ENCODE data around the gene CTBP2. TPM values are rescaled to one million over a fixed set of nuclear protein-coding genes. Genes with fewer than 3 reads are reported as not detected.

Gene CTBP2
- total RNA-seq, 3 donors from 2014 or later (not counting 1 experiment from before 2014, with no cell fraction given), result 120 to 179 (median 124) TPM

DNA sequence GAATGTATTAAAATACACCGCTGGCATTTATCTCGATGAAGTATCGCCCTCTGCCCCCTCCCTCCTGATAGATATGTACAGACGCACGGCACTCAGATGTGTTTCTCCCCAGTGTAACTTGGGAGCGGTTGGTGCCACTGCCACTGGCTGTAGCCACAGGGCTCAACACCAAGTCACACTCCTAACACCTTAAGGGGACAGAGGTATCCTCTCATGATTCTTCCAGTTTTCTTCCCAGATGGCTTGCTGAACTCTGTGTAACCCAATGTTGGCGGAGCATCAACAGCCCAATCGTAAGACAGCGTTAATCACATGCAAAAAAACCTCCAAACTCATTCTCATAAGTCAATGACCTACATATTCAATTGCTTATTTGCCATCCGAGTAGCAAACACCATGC lies 35.5 kb downstream of the CTBP2 start:
- peak in 1 of 3 donors; percentile 34 for ATAC-seq
- no peaks in the 10 kb centered on the region for H3K27me3 Mint-ChIP-seq (ENCODE audit: low read depth in 2 of 2)
- H3K4me1 Mint-ChIP-seq, result peaks cover 97% of the 10 kb centered on the region in 2 donors
- 78% methylated on average over 10 of the region's 10 CpGs for WGBS (ENCODE audit: insufficient coverage)
- Histone ChIP-seq H3K9me3 (ENCODE audit: control insufficient read depth, insufficient read depth, low read length) (no peaks in the 10 kb centered on the region), H3K4me1 (ENCODE audit: control insufficient read depth, insufficient read depth, low read length) (peaks cover 76% of the 10 kb centered on the region), H3K36me3 (ENCODE audit: control insufficient read depth, insufficient read depth, low read length) (no peaks in the 10 kb centered on the region), H3K27me3 (ENCODE audit: control insufficient read depth, insufficient read depth, low read length) (no peaks in the 10 kb centered on the region), H3K27ac (ENCODE audit: low read length) (no peak overlapping the region), H3K4me3 (ENCODE audit: low read length) (no peak overlapping the region)
- no peaks in the 10 kb centered on the region for H3K9me3 Mint-ChIP-seq
- no peaks in the 10 kb centered on the region for H3K36me3 Mint-ChIP-seq
- TF ChIP-seq, protein P1, sequence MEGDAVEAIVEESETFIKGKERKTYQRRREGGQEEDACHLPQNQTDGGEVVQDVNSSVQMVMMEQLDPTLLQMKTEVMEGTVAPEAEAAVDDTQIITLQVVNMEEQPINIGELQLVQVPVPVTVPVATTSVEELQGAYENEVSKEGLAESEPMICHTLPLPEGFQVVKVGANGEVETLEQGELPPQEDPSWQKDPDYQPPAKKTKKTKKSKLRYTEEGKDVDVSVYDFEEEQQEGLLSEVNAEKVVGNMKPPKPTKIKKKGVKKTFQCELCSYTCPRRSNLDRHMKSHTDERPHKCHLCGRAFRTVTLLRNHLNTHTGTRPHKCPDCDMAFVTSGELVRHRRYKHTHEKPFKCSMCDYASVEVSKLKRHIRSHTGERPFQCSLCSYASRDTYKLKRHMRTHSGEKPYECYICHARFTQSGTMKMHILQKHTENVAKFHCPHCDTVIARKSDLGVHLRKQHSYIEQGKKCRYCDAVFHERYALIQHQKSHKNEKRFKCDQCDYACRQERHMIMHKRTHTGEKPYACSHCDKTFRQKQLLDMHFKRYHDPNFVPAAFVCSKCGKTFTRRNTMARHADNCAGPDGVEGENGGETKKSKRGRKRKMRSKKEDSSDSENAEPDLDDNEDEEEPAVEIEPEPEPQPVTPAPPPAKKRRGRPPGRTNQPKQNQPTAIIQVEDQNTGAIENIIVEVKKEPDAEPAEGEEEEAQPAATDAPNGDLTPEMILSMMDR (IDR thresholded peaks at IDR 0.05), result no peak
- intact Hi-C loops (cut with micrococcal nuclease), result no loop called here
- H3K27ac Mint-ChIP-seq, result peak overlapping the region; percentile 90 to 91
- DNase-seq, result no peak
- H3K4me3 Mint-ChIP-seq, result peak overlapping the region; percentile 72

DNA sequence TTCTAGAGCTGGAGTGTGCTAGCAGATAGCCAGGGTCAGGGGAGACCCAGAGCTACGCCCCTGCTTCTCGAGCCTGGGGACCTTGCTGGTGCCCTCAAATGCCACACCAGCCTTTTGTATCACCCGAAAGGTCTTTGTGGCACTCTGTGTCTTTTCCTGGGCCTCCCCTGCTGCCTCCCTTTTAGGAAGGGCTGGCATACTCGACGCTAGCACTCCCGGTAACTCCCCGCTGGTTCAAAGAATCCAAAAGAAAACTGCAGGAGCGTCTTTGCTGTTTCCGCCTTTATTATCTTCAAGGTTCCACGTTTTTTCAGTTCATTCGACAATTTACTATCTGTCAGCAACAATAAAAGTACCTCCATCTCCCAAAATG lies 36.3 kb downstream of the CTBP2 start:
- H3K9me3 ChIP-seq (ENCODE audit: control insufficient read depth, insufficient read depth, low read length), result no peaks in the 10 kb centered on the region
- TF ChIP-seq, protein P1 (IDR thresholded peaks at IDR 0.05), result no peak
- DNase-seq, result no peak
- Mint-ChIP-seq H3K4me3 (peak overlapping the region; percentile 72), H3K27ac (peak overlapping the region; percentile 90 to 91), H3K4me1 (peaks cover 97 to 98% of the 10 kb centered on the region in 2 donors), H3K36me3 (no peaks in the 10 kb centered on the region), H3K27me3 (ENCODE audit: low read depth in 2 of 2) (no peaks in the 10 kb centered on the region), H3K9me3 (no peaks in the 10 kb centered on the region)
- no peaks in the 10 kb centered on the region for H3K27me3 ChIP-seq (ENCODE audit: control insufficient read depth, insufficient read depth, low read length)
- H3K27ac ChIP-seq (ENCODE audit: low read length), result no peak overlapping the region
- WGBS (ENCODE audit: insufficient coverage), result 82% methylated on average over 11 of the region's 11 CpGs
- intact Hi-C loops (cut with micrococcal nuclease), result no loop called here
- H3K4me1 ChIP-seq (ENCODE audit: control insufficient read depth, insufficient read depth, low read length), result peaks cover 72% of the 10 kb centered on the region
- no peak overlapping the region for H3K4me3 ChIP-seq (ENCODE audit: low read length)
- no peaks in the 10 kb centered on the region for H3K36me3 ChIP-seq (ENCODE audit: control insufficient read depth, insufficient read depth, low read length)
- no peak for ATAC-seq

DNA sequence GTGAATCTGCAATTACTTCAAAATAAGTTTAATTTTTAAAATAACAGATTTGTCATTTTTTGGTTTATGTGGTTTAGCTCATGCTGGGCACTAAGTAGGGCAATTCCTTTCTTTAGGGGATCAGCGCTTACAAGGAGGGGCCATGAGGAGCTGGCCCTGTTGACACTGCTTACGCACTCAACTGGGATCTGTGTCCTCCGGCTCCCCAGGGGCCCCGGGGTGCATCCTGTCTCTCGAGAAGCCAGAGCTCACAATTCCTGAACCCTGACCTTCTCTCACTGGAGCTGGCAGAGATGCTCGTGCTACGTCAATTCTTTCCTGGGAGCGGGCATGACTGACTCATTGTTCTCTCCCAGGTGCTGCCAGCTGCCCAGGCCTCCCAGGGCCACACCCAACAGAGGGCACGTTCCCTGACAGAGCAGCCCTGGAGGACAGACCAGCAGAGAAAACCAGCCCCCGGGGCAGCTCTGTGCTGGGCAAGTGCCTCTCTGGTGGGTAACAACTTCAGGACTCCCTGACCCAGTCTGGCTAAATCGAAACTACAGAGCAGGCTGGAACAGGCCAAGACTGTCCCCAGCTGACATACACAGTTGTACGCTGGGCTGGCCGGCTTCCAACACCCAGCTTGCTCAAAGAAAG lies 36.8 kb downstream of the CTBP2 start:
- Histone ChIP-seq H3K27ac (ENCODE audit: low read length) (no peak overlapping the region), H3K36me3 (ENCODE audit: control insufficient read depth, insufficient read depth, low read length) (no peaks in the 10 kb centered on the region), H3K4me3 (ENCODE audit: low read length) (no peak overlapping the region), H3K27me3 (ENCODE audit: control insufficient read depth, insufficient read depth, low read length) (no peaks in the 10 kb centered on the region), H3K9me3 (ENCODE audit: control insufficient read depth, insufficient read depth, low read length) (no peaks in the 10 kb centered on the region), H3K4me1 (ENCODE audit: control insufficient read depth, insufficient read depth, low read length) (peaks cover 68% of the 10 kb centered on the region)
- peak overlapping the region; percentile 72 for H3K4me3 Mint-ChIP-seq
- intact Hi-C loops (cut with micrococcal nuclease), result no loop called here
- TF ChIP-seq, protein P1 (IDR thresholded peaks at IDR 0.05), result no peak
- H3K9me3 Mint-ChIP-seq, result no peaks in the 10 kb centered on the region
- peak overlapping the region; percentile 90 to 91 for H3K27ac Mint-ChIP-seq
- no peaks in the 10 kb centered on the region for H3K36me3 Mint-ChIP-seq
- no peaks in the 10 kb centered on the region for H3K27me3 Mint-ChIP-seq (ENCODE audit: low read depth in 2 of 2)
- peaks cover 97 to 99% of the 10 kb centered on the region in 2 donors for H3K4me1 Mint-ChIP-seq
- peak in 2 of 3 donors; percentile 58 to 65 for ATAC-seq
- no peak for DNase-seq
- 75% methylated on average over 13 of the region's 13 CpGs for WGBS (ENCODE audit: insufficient coverage)

DNA sequence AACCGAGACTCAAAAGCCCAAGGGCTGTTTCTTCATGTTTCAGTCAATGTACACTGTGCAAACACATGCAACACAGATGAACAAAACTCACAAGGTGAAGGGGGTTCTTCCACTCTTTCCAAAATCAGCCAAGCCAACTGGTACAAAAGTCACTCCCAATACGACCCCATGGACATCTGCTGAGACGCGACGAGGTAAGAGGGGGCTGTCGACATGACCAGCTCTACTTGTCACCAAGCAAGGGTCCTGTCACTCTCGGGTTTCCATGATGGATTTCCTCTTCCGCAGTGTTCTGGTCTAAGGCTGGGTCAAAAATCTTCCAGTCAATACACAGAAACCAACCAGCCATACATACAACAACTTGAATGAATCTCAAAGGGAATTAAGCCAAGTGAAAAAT lies 37.8 kb downstream of the CTBP2 start:
- peaks cover 95 to 97% of the 10 kb centered on the region in 2 donors for H3K4me1 Mint-ChIP-seq
- intact Hi-C loops (cut with micrococcal nuclease), result no loop called here
- DNase-seq, result no peak
- H3K4me3 Mint-ChIP-seq, result peak overlapping the region; percentile 36
- no peaks in the 10 kb centered on the region for H3K9me3 Mint-ChIP-seq
- no peaks in the 10 kb centered on the region for H3K27me3 Mint-ChIP-seq (ENCODE audit: low read depth in 2 of 2)
- H3K4me1 ChIP-seq (ENCODE audit: control insufficient read depth, insufficient read depth, low read length), result peaks cover 64% of the 10 kb centered on the region
- ATAC-seq, result no peak
- no peaks in the 10 kb centered on the region for H3K36me3 ChIP-seq (ENCODE audit: control insufficient read depth, insufficient read depth, low read length)
- no peak overlapping the region for H3K27ac ChIP-seq (ENCODE audit: low read length)
- no peaks in the 10 kb centered on the region for H3K36me3 Mint-ChIP-seq
- H3K27me3 ChIP-seq (ENCODE audit: control insufficient read depth, insufficient read depth, low read length), result no peaks in the 10 kb centered on the region
- H3K9me3 ChIP-seq (ENCODE audit: control insufficient read depth, insufficient read depth, low read length), result no peaks in the 10 kb centered on the region
- no peak overlapping the region for H3K4me3 ChIP-seq (ENCODE audit: low read length)
- TF ChIP-seq, protein P1 (IDR thresholded peaks at IDR 0.05), result no peak
- peak overlapping the region; percentile 90 to 91 for H3K27ac Mint-ChIP-seq
- 91% methylated on average over 8 of the region's 8 CpGs for WGBS (ENCODE audit: insufficient coverage)

Measured in natural killer cell (primary cell).